Thyroid gland (tissue), 4 donors: Measurements from ENCODE around the gene CAPZB.

Source experiments
- POLR2A ChIP-seq, 2 donors: fragments of 450-650 bp; IDR thresholded peaks; one replicate each; pipeline ENCODE4 v1.6.1; 2017; ENCODE audit warnings: antibody characterized with exemption in 2 of 2, mild to moderate bottlenecking in 2 of 2, moderate library complexity in 1 of 2
- TF ChIP-seq, protein P1 (sequence below), 6 experiments: fragments of 200-600 bp in 3 of 6; fragments of 450-650 bp in 3 of 6; sonication (generic) in 3 of 6; IDR thresholded peaks; one replicate each; pipeline ENCODE4 v1.5.1; 2016 to 2019; ENCODE audit warnings: antibody characterized with exemption in 6 of 6, mild to moderate bottlenecking in 2 of 6, inconsistent platforms in 1 of 6, moderate library complexity in 1 of 6

DNA sequence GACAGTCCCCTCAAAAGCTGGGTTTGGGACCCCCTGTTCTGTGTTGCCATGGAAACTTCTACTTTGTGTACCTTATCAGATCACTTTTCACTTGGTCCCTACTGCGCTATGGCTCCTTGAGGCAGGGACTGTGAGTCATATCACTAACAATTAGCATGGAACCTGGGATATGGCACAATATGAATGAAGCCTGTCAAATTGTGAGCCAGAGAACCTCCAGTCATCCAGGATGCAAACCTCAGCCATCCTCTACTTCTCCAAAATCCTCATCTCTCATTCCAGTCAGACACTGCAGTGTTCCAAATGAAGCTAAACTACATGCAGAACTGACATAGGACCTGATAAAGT lies 11.2 kb upstream of the CAPZB start:
- TF ChIP-seq, protein P1, sequence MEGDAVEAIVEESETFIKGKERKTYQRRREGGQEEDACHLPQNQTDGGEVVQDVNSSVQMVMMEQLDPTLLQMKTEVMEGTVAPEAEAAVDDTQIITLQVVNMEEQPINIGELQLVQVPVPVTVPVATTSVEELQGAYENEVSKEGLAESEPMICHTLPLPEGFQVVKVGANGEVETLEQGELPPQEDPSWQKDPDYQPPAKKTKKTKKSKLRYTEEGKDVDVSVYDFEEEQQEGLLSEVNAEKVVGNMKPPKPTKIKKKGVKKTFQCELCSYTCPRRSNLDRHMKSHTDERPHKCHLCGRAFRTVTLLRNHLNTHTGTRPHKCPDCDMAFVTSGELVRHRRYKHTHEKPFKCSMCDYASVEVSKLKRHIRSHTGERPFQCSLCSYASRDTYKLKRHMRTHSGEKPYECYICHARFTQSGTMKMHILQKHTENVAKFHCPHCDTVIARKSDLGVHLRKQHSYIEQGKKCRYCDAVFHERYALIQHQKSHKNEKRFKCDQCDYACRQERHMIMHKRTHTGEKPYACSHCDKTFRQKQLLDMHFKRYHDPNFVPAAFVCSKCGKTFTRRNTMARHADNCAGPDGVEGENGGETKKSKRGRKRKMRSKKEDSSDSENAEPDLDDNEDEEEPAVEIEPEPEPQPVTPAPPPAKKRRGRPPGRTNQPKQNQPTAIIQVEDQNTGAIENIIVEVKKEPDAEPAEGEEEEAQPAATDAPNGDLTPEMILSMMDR (IDR thresholded peaks at IDR 0.05): no peak
- TF ChIP-seq POLR2A (IDR thresholded peaks at IDR 0.05): no peak
